NAMALWA (cell line): ENCODE results near the gene MAP7.
"Not testable (repeated sequence)": the region's sequence is repeated elsewhere in the genome, so short reads cannot be mapped to it uniquely, and the experiment has no call there.

ENCODE experiments used
- DNase-seq: peaks from one replicate; pipeline ENCODE4 v3.0.0-alpha.2; 2015; ENCODE audit warnings: low spot score

The MAP7 gene

GRCh38 chr6:136550330-136551071 is at the start of gene MAP7:
Gene MAP7 (minus strand): TSS chr6:136550422. CDS start chr6:136550408, 14 bp downstream.
- DNase-seq, result no peak

GRCh38 chr6:136599329-136600011 is 49.2 kb upstream of the MAP7 start:
- DNase-seq, result no peak

- no peak for DNase-seq
Measured at GRCh38 chr6:136598048-136598447, 47.8 kb upstream of the MAP7 start.

DNA sequence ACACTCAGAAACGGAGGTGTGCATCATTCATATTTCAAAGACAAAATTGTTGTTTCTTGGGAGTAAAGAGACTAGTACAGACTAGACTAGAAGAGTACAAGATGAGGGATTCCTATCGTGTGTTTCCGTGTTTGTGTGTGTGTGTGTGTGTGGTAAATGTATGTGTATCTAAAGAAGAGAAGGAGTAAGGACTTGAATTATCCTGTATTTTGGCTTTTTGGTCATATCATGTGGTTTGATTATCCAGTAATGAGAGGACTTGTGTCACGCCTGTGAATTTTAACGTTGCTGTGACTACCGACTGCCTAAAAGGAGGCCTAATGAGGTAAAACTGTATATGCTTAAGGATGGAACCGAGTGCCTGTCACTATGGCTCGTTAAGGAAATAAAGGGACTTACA is 44.4 kb upstream of the MAP7 start:
- no peak for DNase-seq

- peak; percentile 55 for DNase-seq
Measured at GRCh38 chr6:136593748-136594490, 43.7 kb upstream of the MAP7 start.

DNA sequence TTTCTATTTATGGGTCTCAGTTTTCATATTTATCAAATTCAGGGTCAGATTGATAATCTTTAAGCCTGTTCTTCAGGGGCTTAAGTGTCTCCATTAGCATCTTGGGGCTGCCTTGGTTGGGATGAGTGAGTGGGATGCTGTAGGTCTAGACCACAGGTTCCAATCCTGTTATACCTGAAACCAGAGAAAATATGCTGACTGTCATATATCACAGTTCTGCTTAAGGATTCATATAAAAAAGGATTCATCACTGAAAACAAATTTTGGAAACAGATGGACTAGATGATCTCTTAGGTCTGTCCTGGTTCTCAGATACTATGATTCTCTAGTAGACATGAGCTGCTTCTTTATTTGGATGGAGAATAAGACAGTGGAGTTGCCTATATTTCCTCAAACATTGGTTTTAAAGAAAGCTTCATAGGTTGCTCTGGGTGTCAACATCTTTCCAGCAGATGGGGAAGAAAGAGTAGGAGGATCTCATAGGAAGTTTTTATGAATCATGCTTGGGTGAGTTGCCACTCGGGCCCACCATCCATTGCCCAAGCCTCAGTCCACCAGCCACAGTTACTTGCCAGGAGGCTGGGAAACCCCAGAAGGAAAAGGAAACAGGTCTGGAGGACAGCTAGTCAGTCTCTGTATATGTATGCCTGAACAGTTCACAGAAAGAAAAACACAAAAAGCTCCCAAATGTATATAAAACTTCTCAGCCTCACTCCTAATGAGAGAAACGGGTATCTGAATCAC is 42.9 kb upstream of the MAP7 start:
- DNase-seq, result no peak

DNA sequence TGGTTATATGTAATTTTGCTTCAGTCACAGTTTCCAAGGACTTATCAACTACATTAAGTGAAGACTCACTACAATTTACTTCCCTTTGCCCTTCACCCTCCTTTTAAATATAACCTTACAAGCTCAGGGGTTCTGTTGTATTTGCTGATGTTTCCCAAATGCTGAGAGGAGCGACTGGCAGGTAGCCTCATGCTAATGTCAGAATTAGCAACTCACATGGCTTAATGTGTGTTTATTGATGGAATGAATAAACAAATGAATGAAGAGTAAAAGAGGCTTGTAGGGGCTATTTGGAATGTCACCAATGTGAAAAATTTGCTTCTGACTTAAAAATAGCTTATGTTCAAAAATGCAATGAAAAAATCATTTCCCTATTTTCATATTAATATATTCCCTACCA is 41.4 kb upstream of the MAP7 start:
- no peak for DNase-seq

DNA sequence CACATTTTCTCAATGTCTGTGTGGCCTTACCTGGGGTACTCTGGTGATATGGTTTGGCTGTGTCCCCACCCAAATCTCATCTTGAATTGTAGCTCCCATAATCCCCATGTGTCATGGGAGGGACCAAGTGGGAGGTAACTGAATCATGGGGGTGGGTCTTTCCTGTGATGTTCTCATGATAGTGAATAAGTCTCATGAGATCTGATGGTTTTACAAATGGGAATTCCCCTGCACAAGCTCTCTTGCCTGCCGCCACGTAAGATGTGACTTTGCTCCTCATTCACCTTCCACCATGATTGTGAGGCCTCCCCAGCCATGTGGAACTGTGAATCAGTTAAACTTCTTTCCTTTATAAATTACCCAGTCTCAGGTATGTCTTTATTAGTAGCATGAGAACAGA is 40.6 kb upstream of the MAP7 start:
- not testable (repeated sequence) for DNase-seq

DNA sequence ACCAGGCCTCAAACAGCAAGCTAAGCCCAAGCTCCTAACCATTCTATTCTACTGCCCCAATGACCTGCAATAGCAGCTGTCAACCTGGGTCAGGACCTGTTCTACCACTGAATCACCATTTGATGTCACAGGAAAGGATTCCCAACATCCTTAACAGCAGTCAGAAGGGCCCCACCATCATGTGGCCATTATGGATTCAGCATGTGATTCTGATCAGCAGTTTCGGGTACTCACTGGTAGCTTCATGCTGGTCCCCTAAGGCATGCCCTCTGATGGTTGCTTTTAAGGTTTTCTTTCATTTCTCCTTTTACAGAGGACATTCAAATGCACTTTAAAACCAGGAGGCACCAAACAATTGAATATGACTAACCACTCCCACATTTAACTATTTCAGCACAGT is 37.3 kb upstream of the MAP7 start:
- DNase-seq, result no peak

- no peak for DNase-seq
Measured at GRCh38 chr6:136586295-136586694, 36.1 kb upstream of the MAP7 start.

GRCh38 chr6:136585523-136585922 is 35.3 kb upstream of the MAP7 start:
- DNase-seq, result not testable (repeated sequence)

DNA sequence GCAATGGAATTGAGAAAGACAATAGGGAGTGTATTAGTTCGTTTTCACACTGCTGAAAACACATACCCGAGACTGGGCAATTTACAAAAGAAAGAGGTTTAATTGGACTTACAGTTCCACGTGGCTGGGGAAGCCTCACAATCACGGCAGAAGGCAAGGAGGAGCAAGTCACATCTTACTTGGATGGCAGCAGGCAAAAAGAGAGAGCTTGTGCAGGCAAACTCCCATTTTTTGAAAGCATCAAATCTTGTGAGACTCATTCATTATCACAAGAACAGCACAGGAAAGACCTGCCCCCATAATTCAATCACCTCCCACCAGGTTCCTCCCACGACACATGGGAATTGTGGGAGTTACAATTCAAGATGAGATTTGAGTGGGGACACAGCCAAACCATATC is 34.1 kb upstream of the MAP7 start:
- DNase-seq, result not testable (repeated sequence)

DNA sequence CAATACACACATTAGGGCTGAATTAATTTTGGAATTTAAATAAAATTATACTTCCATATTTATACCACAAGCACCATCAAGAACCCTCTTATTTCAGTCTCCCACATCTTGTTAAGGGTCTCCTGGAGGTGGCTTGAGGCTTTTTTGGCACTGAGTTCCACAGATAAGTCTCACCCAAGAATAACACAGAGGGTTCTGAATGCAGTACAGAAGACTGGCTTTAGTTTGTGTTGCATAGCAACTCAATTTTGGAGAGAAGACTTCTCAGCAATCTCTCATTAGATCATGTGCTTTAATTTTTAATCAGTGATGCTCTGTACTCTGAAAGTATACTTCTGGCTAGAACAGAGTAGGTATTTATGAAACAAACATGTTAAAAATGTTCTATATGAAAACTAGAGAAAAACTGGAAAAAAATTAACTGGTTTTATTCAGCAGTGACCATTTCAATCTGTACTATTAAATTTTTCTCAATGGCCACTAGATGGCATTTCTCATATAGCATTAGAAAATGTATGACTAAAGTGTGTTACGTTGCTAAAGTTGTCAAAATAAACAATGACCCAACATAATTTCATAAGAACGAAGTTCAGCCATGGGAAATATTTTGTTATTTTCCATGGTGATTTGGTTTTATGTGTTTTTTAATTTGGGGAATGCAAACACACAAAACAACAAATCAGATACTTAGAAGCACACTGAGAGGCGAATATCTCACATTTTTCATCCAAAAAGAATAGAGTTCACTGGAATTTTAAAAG is 32.7 kb upstream of the MAP7 start:
- DNase-seq, result peak; percentile 59

GRCh38 chr6:136579800-136580199 is 29.6 kb upstream of the MAP7 start:
- DNase-seq, result no peak

DNA sequence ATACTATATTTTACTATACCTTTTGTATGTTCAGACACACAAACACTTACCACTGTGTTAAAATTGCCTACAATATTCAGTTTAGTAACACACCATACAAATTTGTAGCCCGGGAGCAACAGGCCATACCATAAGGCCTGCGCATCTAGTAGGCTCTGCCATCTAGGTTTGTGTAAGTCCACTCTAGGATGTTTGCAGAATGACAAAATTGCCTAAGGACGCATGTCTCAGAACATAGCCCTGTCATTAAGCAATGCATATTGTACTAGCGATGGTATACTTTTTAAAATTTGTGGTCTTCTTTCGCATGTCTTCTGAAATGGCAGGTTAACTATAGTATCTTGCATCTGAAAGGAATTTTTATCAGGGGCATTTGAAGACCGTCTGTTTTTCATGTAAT is 26.6 kb upstream of the MAP7 start:
- no peak for DNase-seq

DNA sequence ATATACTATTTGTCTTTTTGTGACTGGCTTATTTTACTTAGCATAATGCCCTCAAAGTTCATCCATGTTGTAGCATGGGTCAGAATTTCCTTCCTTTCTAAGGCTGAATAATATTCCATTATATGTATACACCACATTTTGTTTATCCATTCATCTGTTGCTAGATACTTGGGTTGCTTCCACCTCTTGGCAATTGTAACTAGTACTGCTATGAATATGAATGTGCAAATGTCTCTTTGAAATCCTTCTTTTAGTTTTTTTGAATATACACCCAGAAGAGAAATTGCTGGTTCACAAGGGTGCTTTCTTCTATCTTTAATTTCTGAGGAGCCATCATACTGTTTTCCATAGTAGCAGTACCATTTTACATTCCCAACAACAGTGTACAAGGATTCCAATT is 21.3 kb upstream of the MAP7 start:
- no peak for DNase-seq

GRCh38 chr6:136571065-136571464 is 20.8 kb upstream of the MAP7 start:
- DNase-seq, result no peak

DNA sequence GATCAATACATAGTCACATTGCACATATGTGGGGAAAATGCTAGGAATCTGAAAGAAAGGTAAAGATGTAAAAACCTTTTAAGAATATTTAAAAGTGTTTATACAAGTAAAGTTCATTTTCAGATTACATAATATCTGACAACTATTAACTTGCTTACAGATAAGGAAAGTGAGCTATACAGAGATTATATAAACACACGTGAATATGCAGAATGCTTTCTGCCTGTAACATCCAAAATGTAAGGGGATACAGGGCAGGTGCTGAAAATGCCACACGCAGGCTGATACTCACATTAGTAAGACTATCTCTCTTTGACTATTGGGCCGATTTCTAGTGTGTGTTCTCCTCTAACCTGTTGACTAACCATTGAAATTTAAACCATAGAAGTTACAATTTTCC is 17.9 kb upstream of the MAP7 start:
- no peak for DNase-seq

DNA sequence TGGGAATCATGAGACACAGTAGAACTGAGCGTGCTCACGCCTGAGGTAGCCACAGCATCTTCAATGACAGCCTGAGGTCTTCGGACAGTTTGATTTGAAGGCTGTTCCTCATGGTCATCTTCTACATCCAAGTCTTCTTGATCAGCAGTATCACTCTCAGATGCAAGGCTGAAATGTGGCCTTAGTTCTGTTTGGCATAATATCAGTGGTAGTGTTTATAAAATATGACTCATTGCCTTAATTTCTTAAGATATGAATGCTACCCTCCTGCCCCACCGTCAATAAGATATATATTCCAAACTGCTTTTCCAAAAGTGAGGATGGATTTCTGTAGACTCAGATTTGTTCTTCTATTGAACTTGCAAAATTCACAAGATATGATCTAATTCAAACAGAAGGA is 17.5 kb upstream of the MAP7 start:
- no peak for DNase-seq

GRCh38 chr6:136566851-136567250 is 16.6 kb upstream of the MAP7 start:
- DNase-seq, result no peak

DNA sequence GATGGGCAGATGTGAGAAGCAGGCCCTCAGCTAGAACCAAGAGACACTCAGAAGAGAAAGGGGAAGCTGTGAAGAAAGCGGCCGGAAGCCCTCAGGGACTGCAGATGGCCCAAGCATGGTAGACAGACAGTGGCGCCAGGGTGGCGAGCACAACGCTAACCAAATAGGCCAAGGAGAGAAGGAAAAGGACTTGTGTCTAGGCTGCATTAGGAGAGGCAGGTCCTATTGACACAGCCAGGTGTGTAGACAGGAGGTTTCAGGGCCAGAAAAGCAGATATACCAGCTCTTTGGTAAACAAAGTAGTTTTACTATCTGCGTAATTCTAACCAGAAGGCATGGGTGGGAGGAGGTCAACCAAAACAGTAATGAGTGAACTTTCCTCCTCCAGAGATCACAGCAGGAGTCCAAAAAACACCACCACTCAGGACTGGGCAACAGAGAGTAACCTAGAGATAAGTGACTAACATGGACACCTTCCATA is 15.8 kb upstream of the MAP7 start:
- DNase-seq, result no peak
